ENCODE data around the gene ATP13A2. TPM values are rescaled to one million over a fixed set of nuclear protein-coding genes. Genes with fewer than 3 reads are reported as not detected.
"Not testable (repeated sequence)": the region's sequence is repeated elsewhere in the genome, so short reads cannot be mapped to it uniquely, and the experiment has no call there.

ATP13A2 gene
- polyA plus RNA-seq, 1 donor (not counting 4 experiments of a cell fraction or from before 2014, with no cell fraction given) = 19.7 TPM

GRCh38 chr1:16965486-16966067 lies 46.2 kb downstream of the ATP13A2 start:
- H2AFZ ChIP-seq (ENCODE audit: control insufficient read depth, low read length) = no peak overlapping the region
- no peaks in the 10 kb centered on the region for H3K27me3 ChIP-seq (ENCODE audit: control insufficient read depth, extremely low read depth, insufficient read depth, low read length)
- peaks cover 5% of the 10 kb centered on the region in 2 experiments for H3K36me3 ChIP-seq (ENCODE audit: control insufficient read depth in 2 of 2, extremely low read depth in 1 of 2, insufficient read depth in 2 of 2, low read length in 2 of 2)
- no peaks in the 10 kb centered on the region for H3K9me3 ChIP-seq (ENCODE audit: control insufficient read depth, low read depth, low read length)
- no peaks in the 10 kb centered on the region for H3K9me1 ChIP-seq (ENCODE audit: control insufficient read depth, extremely low read depth, insufficient read depth, low read length)
- H3K4me3 ChIP-seq (ENCODE audit: control insufficient read depth in 2 of 3, extremely low read depth in 1 of 3, insufficient read depth in 2 of 3, low read depth in 1 of 3, low read length in 3 of 3) = no peak overlapping the region
- H3K27ac ChIP-seq (ENCODE audit: control insufficient read depth, insufficient read depth, low read length) = no peak overlapping the region
- H4K20me1 ChIP-seq (ENCODE audit: control insufficient read depth, extremely low read depth, insufficient read depth, low read length) = no peaks in the 10 kb centered on the region
- H3K79me2 ChIP-seq (ENCODE audit: control insufficient read depth, insufficient read depth, low read length) = no peaks in the 10 kb centered on the region
- peaks cover 3% of the 10 kb centered on the region for H3K4me1 ChIP-seq (ENCODE audit: control insufficient read depth, extremely low read depth, insufficient read depth, low read length)
- DNase-seq (ENCODE audit: low read depth, low spot score) (no peak), FAIRE-seq (no peak)
- no peak overlapping the region for H3K9ac ChIP-seq (ENCODE audit: control insufficient read depth, extremely low read depth, insufficient read depth, low read length)
- TF ChIP-seq EZH2 (IDR thresholded peaks at IDR 0.05; ENCODE audit: low read length) (no peak), CTCF (optimal IDR thresholded peaks at IDR 0.05 in 1 of 3, IDR thresholded peaks at IDR 0.05 in 1 of 3, conservative IDR thresholded peaks at IDR 0.05 in 1 of 3; ENCODE audit: extremely low read depth in 1 of 3, insufficient read depth in 2 of 3, low read length in 3 of 3) (no peak)
- H3K4me2 ChIP-seq (ENCODE audit: control insufficient read depth, extremely low read depth, insufficient read depth, low read depth, low read length) = no peak overlapping the region
- dilution Hi-C loops (cut with MboI; ENCODE audit: extremely low pct_ligation_motif_present, low sequenced_read_pairs) = no loop called here

- H3K4me2 ChIP-seq (ENCODE audit: control insufficient read depth, extremely low read depth, insufficient read depth, low read depth, low read length); H3K27me3 ChIP-seq (ENCODE audit: control insufficient read depth, extremely low read depth, insufficient read depth, low read length); H3K4me3 ChIP-seq (ENCODE audit: control insufficient read depth in 2 of 3, extremely low read depth in 1 of 3, insufficient read depth in 2 of 3, low read depth in 1 of 3, low read length in 3 of 3); H4K20me1 ChIP-seq (ENCODE audit: control insufficient read depth, extremely low read depth, insufficient read depth, low read length); H3K27ac ChIP-seq (ENCODE audit: control insufficient read depth, insufficient read depth, low read length); FAIRE-seq; H3K9ac ChIP-seq (ENCODE audit: control insufficient read depth, extremely low read depth, insufficient read depth, low read length); DNase-seq (ENCODE audit: low read depth, low spot score); H3K9me3 ChIP-seq (ENCODE audit: control insufficient read depth, low read depth, low read length); H3K79me2 ChIP-seq (ENCODE audit: control insufficient read depth, insufficient read depth, low read length); H3K4me1 ChIP-seq (ENCODE audit: control insufficient read depth, extremely low read depth, insufficient read depth, low read length); dilution Hi-C loops (cut with MboI; ENCODE audit: extremely low pct_ligation_motif_present, low sequenced_read_pairs); H3K9me1 ChIP-seq (ENCODE audit: control insufficient read depth, extremely low read depth, insufficient read depth, low read length); H2AFZ ChIP-seq (ENCODE audit: control insufficient read depth, low read length); H3K36me3 ChIP-seq (ENCODE audit: control insufficient read depth in 2 of 2, extremely low read depth in 1 of 2, insufficient read depth in 2 of 2, low read length in 2 of 2): not testable (repeated sequence)
Measured at GRCh38 chr1:16964169-16964568, 47.6 kb downstream of the ATP13A2 start.

Measured in keratinocyte (primary cell).